A549 (cell line): Measurements from ENCODE around the gene CCL19. TPM values are rescaled to one million over a fixed set of nuclear protein-coding genes. Genes with fewer than 3 reads are reported as not detected.
A peak's percentile ranks its signal among the peaks of the same experiment; 100 is the strongest.

ENCODE experiments used
- ATAC-seq, 2 experiments: fragments of 200-7000 bp in 1 of 2; fragments of >200 bp in 1 of 2; cut with Nextera tagmentation in 1 of 2; cut with Tn5 transposase in 1 of 2; 3 replicates each; pipeline versions ENCODE4 v1.8.0 to v1.9.1; 2018 to 2020; ENCODE audit warnings: mild to moderate bottlenecking in 1 of 2, moderate library complexity in 1 of 2
- CTCF ChIA-PET: fragments of 300-600 bp; sonication (Branson Sonifier 250); formaldehyde crosslinking; extraction: SDS; loops from one replicate; lab custom pipeline; 2021; ENCODE audit warnings: antibody characterized with exemption, inconsistent platforms; lab: Yijun Ruan, JAX
- POLR2A ChIA-PET: fragments of 350-600 bp; formaldehyde crosslinking; extraction: SDS; loops from one replicate; lab custom pipeline; 2021; ENCODE audit warnings: antibody characterized with exemption, inconsistent platforms; lab: Yijun Ruan, JAX
- DNase-seq, 2 experiments: peaks; one replicate each; pipeline versions ENCODE4 v3.0.0 to v3.0.0-alpha.2; 2011 to 2016; ENCODE audit warnings: low read depth in 1 of 2, low spot score in 1 of 2
- FAIRE-seq: peaks from 2 replicates; lab custom pipeline; 2011; peaks lifted over from hg19 to GRCh38; lab: Jason Lieb, UNC
- H3K27ac ChIP-seq, 2 experiments: fragments of >200 bp; sonication (Bioruptor Twin); formaldehyde crosslinking; 3 replicates each; pipeline ENCODE4 v1.5.1; 2016 to 2017
- H3K4me1 ChIP-seq: fragments of >200 bp; sonication (Bioruptor Twin); formaldehyde crosslinking; 3 replicates; pipeline ENCODE4 v1.6.1; 2016
- H3K4me2 ChIP-seq: fragments of >200 bp; sonication (Bioruptor Twin); formaldehyde crosslinking; 3 replicates; pipeline ENCODE4 v1.6.1; 2016
- H3K4me3 ChIP-seq: fragments of >200 bp; sonication (Bioruptor Twin); formaldehyde crosslinking; 3 replicates; pipeline ENCODE4 v1.5.1; 2016
- H3K9me3 ChIP-seq: fragments of >200 bp; sonication (Bioruptor Twin); formaldehyde crosslinking; 3 replicates; pipeline ENCODE4 v1.6.1; 2016
- BHLHE40 ChIP-seq: IDR thresholded peaks from 2 replicates; pipeline ENCODE4 v1.6.1; 2012; ENCODE audit warnings: low read depth, low read length, inconsistent platforms
- CBX8 ChIP-seq: fragments of 200-600 bp; sonication (generic); IDR thresholded peaks from 2 replicates; pipeline ENCODE4 v1.6.1; 2016
- CEBPB ChIP-seq, 2 experiments: fragments of >200 bp in 1 of 2; sonication (Bioruptor Twin) in 1 of 2; formaldehyde crosslinking in 1 of 2; IDR thresholded peaks; 2 replicates each; pipeline ENCODE4 v1.6.1; 2012 to 2016
- CHD2 ChIP-seq: fragments of 150-350 bp; IDR thresholded peaks from 2 replicates; pipeline ENCODE4 v1.6.1; 2014; ENCODE audit warnings: low read length; ENCODE audit not compliant: partially characterized antibody
- CHD4 ChIP-seq: fragments of 200-600 bp; sonication (generic); IDR thresholded peaks from 2 replicates; pipeline ENCODE4 v1.6.1; 2016; ENCODE audit warnings: antibody characterized with exemption, mild to moderate bottlenecking, borderline replicate concordance
- CTCF ChIP-seq: fragments of >200 bp; sonication (Bioruptor Twin); formaldehyde crosslinking; IDR thresholded peaks from 3 replicates; pipeline ENCODE4 v1.5.1; 2016
- E2F6 ChIP-seq: IDR thresholded peaks from 2 replicates; pipeline ENCODE4 v1.6.1; 2012; ENCODE audit warnings: low read depth, borderline replicate concordance
- FOXS1 ChIP-seq: fragments of 250-450 bp; sonication (Bioruptor Pico); IDR thresholded peaks from 2 replicates; pipeline ENCODE4 v1.5.0; 2020; ENCODE audit warnings: mild to moderate bottlenecking, moderate library complexity
- GATA3 ChIP-seq: IDR thresholded peaks from 2 replicates; pipeline ENCODE4 v1.6.1; 2012; ENCODE audit warnings: borderline replicate concordance
- HDAC2 ChIP-seq: fragments of 200-600 bp; sonication (generic); IDR thresholded peaks from 2 replicates; pipeline ENCODE4 v1.6.1; 2016
- HES2 ChIP-seq: fragments of >200 bp; sonication (Bioruptor Twin); formaldehyde crosslinking; IDR thresholded peaks from 2 replicates; pipeline ENCODE4 v1.6.1; 2016
- HOXB5 ChIP-seq: fragments of 250-450 bp; sonication (Bioruptor Pico); IDR thresholded peaks from 2 replicates; pipeline ENCODE4 v1.5.0; 2020; ENCODE audit warnings: mild to moderate bottlenecking, moderate library complexity
- JUN ChIP-seq, 2 experiments: fragments of >200 bp; sonication (Bioruptor Twin); formaldehyde crosslinking; IDR thresholded peaks; 2 replicates in 1 of 2; 3 replicates in 1 of 2; pipeline ENCODE4 v1.6.1; 2016 to 2017
- JUNB ChIP-seq: fragments of >200 bp; sonication (Bioruptor Twin); formaldehyde crosslinking; IDR thresholded peaks from 2 replicates; pipeline ENCODE4 v1.6.1; 2016
- MAZ ChIP-seq: fragments of 150-350 bp; IDR thresholded peaks from 2 replicates; pipeline ENCODE4 v1.6.1; 2014; ENCODE audit warnings: antibody characterized with exemption, low read depth, low read length, borderline replicate concordance
- NPAS2 ChIP-seq: fragments of 250-450 bp; sonication (Bioruptor Pico); IDR thresholded peaks from 2 replicates; pipeline ENCODE4 v1.8.0; 2022; ENCODE audit warnings: mild to moderate bottlenecking, moderate library complexity, borderline replicate concordance
- PBX3 ChIP-seq: IDR thresholded peaks from 2 replicates; pipeline ENCODE4 v1.6.1; 2012
- POLR2A ChIP-seq: IDR thresholded peaks from 2 replicates; pipeline ENCODE4 v1.6.1; 2012; ENCODE audit warnings: mild to moderate bottlenecking, low read length
- POLR2AphosphoS2 ChIP-seq: conservative IDR thresholded peaks from 2 replicates; pipeline ENCODE4 v1.6.1; 2012; ENCODE audit warnings: low read length, improper control_type of control experiment, inconsistent platforms
- RAD21 ChIP-seq, 2 experiments: fragments of >200 bp in 1 of 2; sonication (Bioruptor Twin) in 1 of 2; formaldehyde crosslinking in 1 of 2; IDR thresholded peaks in 1 of 2; conservative IDR thresholded peaks in 1 of 2; 2 replicates in 1 of 2; 3 replicates in 1 of 2; pipeline ENCODE4 v1.6.1; 2012 to 2018; ENCODE audit warnings: inconsistent platforms in 1 of 2
- REST ChIP-seq: fragments of 200-600 bp; sonication (generic); IDR thresholded peaks from 2 replicates; pipeline ENCODE4 v1.6.1; 2016; ENCODE audit warnings: antibody characterized with exemption, mild to moderate bottlenecking, moderate library complexity
- USF2 ChIP-seq: fragments of 450-650 bp; IDR thresholded peaks from 2 replicates; pipeline ENCODE4 v1.6.1; 2014; ENCODE audit warnings: antibody characterized with exemption
- ZNF302 ChIP-seq: fragments of 250-450 bp; sonication (Bioruptor Pico); IDR thresholded peaks from 2 replicates; pipeline ENCODE4 v1.9.0; 2021; ENCODE audit warnings: inconsistent platforms, mild to moderate bottlenecking, moderate library complexity
- ZSCAN20 ChIP-seq: fragments of 250-450 bp; sonication (Bioruptor Pico); IDR thresholded peaks from 2 replicates; pipeline ENCODE4 v1.8.0; 2022; ENCODE audit warnings: mild to moderate bottlenecking, moderate library complexity
- WGBS: methylation state at CpG from one replicate; pipeline ENCODE4 v1.1.6; 2017; ENCODE audit errors: missing lambda C conversion rate; 5-methylcytosine and 5-hydroxymethylcytosine counted together
- polyA plus RNA-seq, 4 experiments: library from polyadenylated mRNA; depleted of rRNA in 3 of 4; stranded (reverse); fragments of >200 nt; fragmentation: RNase III in 1 of 4; extraction: RNeasy Plus Mini Kit Qiagen cat#74134 plus additional on column Dnase treatment in 1 of 4; gene quantifications; 2 replicates in 3 of 4; 3 replicates in 1 of 4; pipeline ENCODE4 v1.2.3, GENCODE V29; 2011 to 2017

CCL19 gene
- polyA plus RNA-seq, 2 of the 4 experiments (the other 2 are of a cell fraction): not detected

GRCh38 chr9:34651876-34652601, 39.0 kb downstream of the CCL19 start, which contains the start of gene IL11RA (continued):
- no peak for TF ChIP-seq MAZ
- TF ChIP-seq POLR2AphosphoS2: no peak
- no peak for TF ChIP-seq BHLHE40
- TF ChIP-seq REST: no peak
- TF ChIP-seq RAD21 (conservative IDR thresholded peaks at IDR 0.05 in 1 of 2, IDR thresholded peaks at IDR 0.05 in 1 of 2): no peak
- no peak for TF ChIP-seq CEBPB (IDR thresholded peaks at IDR 0.05)
- peak in 1 of 2 experiments; percentile 54; a peak in 2 of 5 replicates for TF ChIP-seq JUN (IDR thresholded peaks at IDR 0.05)
- no peak for TF ChIP-seq CTCF
- no peak for TF ChIP-seq E2F6
- TF ChIP-seq FOXS1: no peak

- no peak for ATAC-seq
- ChIA-PET CTCF (interaction anchor here (0.9 to 22.6 kb wide), 5 partner anchors 10 to 51 kb away, joined by 3 to 288 read pairs (median 14); partner anchors contain the start of genes CCL27 and SIGMAR1), POLR2A (interaction anchor here (1.0 to 2.1 kb wide), 3 partner anchors 11 to 14 kb away, joined by 3 to 8 read pairs (median 6); partner anchors contain the start of genes CCL27 and SIGMAR1)
- no peak for FAIRE-seq
- H3K9me3 ChIP-seq: no peaks in the 10 kb centered on the region
- H3K4me3 ChIP-seq: peak overlapping the region; percentile 37
- H3K27ac ChIP-seq: peak overlapping the region; percentile 77 to 89
- peak overlapping the region; percentile 76 for H3K4me2 ChIP-seq
- no peak for DNase-seq
- WGBS: 56% methylated on average over 4 of the region's 4 CpGs
- peaks cover 28% of the 10 kb centered on the region for H3K4me1 ChIP-seq
- TF ChIP-seq CHD2: no peak
- no peak for TF ChIP-seq HOXB5
- no peak for TF ChIP-seq CHD4
- TF ChIP-seq JUNB: no peak
- TF ChIP-seq PBX3: no peak
- no peak for TF ChIP-seq ZNF302 (CRISPR knock-in tag)
- no peak for TF ChIP-seq POLR2A
- TF ChIP-seq ZSCAN20 (CRISPR knock-in tag): no peak
- no peak for TF ChIP-seq USF2
- TF ChIP-seq CBX8: no peak
- no peak for TF ChIP-seq NPAS2 (CRISPR knock-in tag)
- no peak for TF ChIP-seq CEBPB (IDR thresholded peaks at IDR 0.05)
- TF ChIP-seq HES2: no peak
- no peak for TF ChIP-seq HDAC2
- no peak for TF ChIP-seq GATA3
- TF ChIP-seq FOXS1: no peak
- TF ChIP-seq, all 56 proteins: peak for 0
Observed at GRCh38 chr9:34651321-34651720, 39.8 kb downstream of the CCL19 start.
